Body of pancreas (tissue), 4 donors: ENCODE results near the gene NID2. TPM values are rescaled to one million over a fixed set of nuclear protein-coding genes. Genes with fewer than 3 reads are reported as not detected.

Source experiments
- ATAC-seq: fragments of 150-250 bp; one replicate; pipeline ENCODE4 v1.9.1; 2016
- DNase-seq, 4 donors: peaks; one replicate each; pipeline ENCODE4 v3.0.0-alpha.2; 2019
- H3K27ac ChIP-seq, 4 donors: fragments of 200-600 bp; sonication (generic); 1 replicate in 3 of 4; 2 replicates in 1 of 4; pipeline versions ENCODE4 v1.5.1 to v1.6.1; 2016 to 2019; ENCODE audit warnings: mild to moderate bottlenecking in 1 of 4, mixed read lengths in 1 of 4, moderate library complexity in 1 of 4
- H3K27me3 ChIP-seq, 2 donors: fragments of 200-600 bp; sonication (generic); one replicate each; pipeline ENCODE4 v1.6.0; 2016; ENCODE audit warnings: mild to moderate bottlenecking in 1 of 2
- H3K36me3 ChIP-seq, 2 donors: fragments of 200-600 bp; sonication (generic); replicated peaks in 1 of 2; 2 replicates each; pipeline ENCODE4 v1.5.1; 2016; ENCODE audit warnings: low read depth in 2 of 2; ENCODE audit not compliant: insufficient read depth in 1 of 2
- H3K4me1 ChIP-seq: fragments of 200-600 bp; sonication (generic); one replicate; pipeline ENCODE4 v1.6.0; 2016
- H3K4me3 ChIP-seq, 2 donors: fragments of 200-600 bp; sonication (generic); 1 replicate in 1 of 2; 2 replicates in 1 of 2; pipeline ENCODE4 v1.5.1; 2016 to 2019
- H3K9me3 ChIP-seq, 3 donors: fragments of 200-600 bp; sonication (generic); 1 replicate in 2 of 3; 2 replicates in 1 of 3; pipeline ENCODE4 v1.5.1; 2016
- CTCF ChIP-seq, 7 experiments: fragments of 450-650 bp in 4 of 7; fragments of 200-600 bp in 3 of 7; sonication (generic) in 3 of 7; IDR thresholded peaks; one replicate each; pipeline ENCODE4 v1.5.1; 2016 to 2019; ENCODE audit warnings: antibody characterized with exemption in 7 of 7
- POLR2A ChIP-seq, 3 donors: fragments of 450-650 bp; IDR thresholded peaks; one replicate each; pipeline ENCODE4 v1.6.1; 2016; ENCODE audit warnings: antibody characterized with exemption in 3 of 3, mild to moderate bottlenecking in 2 of 3
- WGBS, 2 donors: methylation state at CpG; one replicate each; pipeline ENCODE4 v1.1.5; 2017; 5-methylcytosine and 5-hydroxymethylcytosine counted together
- intact Hi-C: fragments of 100-400 bp; cut with DNase I; formaldehyde crosslinking; loops from one replicate; pipeline ENCODE4 v1.15.1; 2023
- total RNA-seq, 2 donors: library from RNA; depleted of rRNA; stranded (reverse); fragments of >200 nt; gene quantifications; one replicate each; pipeline ENCODE4 v1.1.0, GENCODE V29; 2016

NID2 gene
- total RNA-seq, 2 donors from 2014 or later = 34.6 to 37.6 TPM

GRCh38 chr14:52095794-52096193 is 26.9 kb upstream of the NID2 start:
- Histone ChIP-seq H3K27me3 (no peaks in the 10 kb centered on the region), H3K9me3 (no peaks in the 10 kb centered on the region), H3K36me3 (no peaks in the 10 kb centered on the region), H3K4me3 (no peak overlapping the region), H3K27ac (no peak overlapping the region), H3K4me1 (no peaks in the 10 kb centered on the region)
- ATAC-seq (no peak), DNase-seq (no peak)
- TF ChIP-seq CTCF (IDR thresholded peaks at IDR 0.05) = no peak
- intact Hi-C loops = loop anchor here (10.0 kb wide), 1 partner anchor 549 kb away; no protein-coding TSS in a partner anchor
- 73 to 87% methylated on average over 4 of the region's 4 CpGs for WGBS, 2 donors

DNA sequence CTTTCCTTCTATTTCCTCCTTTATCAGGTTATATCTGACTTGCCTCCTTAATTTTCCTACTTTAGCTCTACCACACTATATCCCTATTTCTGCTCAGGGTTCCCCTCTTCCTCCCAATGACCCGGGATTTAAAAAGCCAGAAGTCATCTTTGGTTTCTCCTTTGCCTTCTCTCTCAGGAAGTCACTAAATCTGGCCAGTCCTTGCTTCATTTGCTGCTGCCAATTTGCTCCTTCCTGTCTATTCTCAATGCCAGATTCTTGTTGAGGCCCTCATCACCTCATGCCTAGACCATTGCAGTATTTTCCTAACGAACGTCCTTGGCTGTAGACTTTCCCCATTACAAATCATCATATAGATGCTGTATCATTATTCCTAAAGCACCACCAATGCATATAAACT is 26.5 kb upstream of the NID2 start:
- Histone ChIP-seq H3K27ac (no peak overlapping the region), H3K4me1 (no peaks in the 10 kb centered on the region), H3K4me3 (no peak overlapping the region), H3K27me3 (no peaks in the 10 kb centered on the region), H3K36me3 (no peaks in the 10 kb centered on the region), H3K9me3 (no peaks in the 10 kb centered on the region)
- no peak for DNase-seq
- intact Hi-C loops = loop anchor here (10.0 kb wide), 1 partner anchor 549 kb away; no protein-coding TSS in a partner anchor
- no peak for ATAC-seq
- WGBS, 2 donors = 60 to 66% methylated on average over 3 of the region's 3 CpGs
- TF ChIP-seq POLR2A (IDR thresholded peaks at IDR 0.05) (no peak), CTCF (IDR thresholded peaks at IDR 0.05) (no peak)

GRCh38 chr14:52094546-52095271 is 25.9 kb upstream of the NID2 start:
- TF ChIP-seq POLR2A (IDR thresholded peaks at IDR 0.05) (no peak), CTCF (IDR thresholded peaks at IDR 0.05) (no peak)
- intact Hi-C loops = loop anchor here (10.0 kb wide), 1 partner anchor 550 kb away; no protein-coding TSS in a partner anchor
- Histone ChIP-seq H3K4me3 (no peak overlapping the region), H3K9me3 (no peaks in the 10 kb centered on the region), H3K27ac (no peak overlapping the region), H3K36me3 (no peaks in the 10 kb centered on the region), H3K4me1 (no peaks in the 10 kb centered on the region), H3K27me3 (no peaks in the 10 kb centered on the region)
- DNase-seq (no peak), ATAC-seq (no peak)
- 58 to 73% methylated on average over 4 of the region's 4 CpGs for WGBS, 2 donors

- no peaks in the 10 kb centered on the region for H3K36me3 ChIP-seq
- no peak for TF ChIP-seq CTCF (IDR thresholded peaks at IDR 0.05)
- no peak for TF ChIP-seq POLR2A (IDR thresholded peaks at IDR 0.05)
- no peak overlapping the region for H3K27ac ChIP-seq
- H3K27me3 ChIP-seq = no peaks in the 10 kb centered on the region
- ATAC-seq = no peak
- H3K4me3 ChIP-seq = no peak overlapping the region
- no peaks in the 10 kb centered on the region for H3K9me3 ChIP-seq
- no peaks in the 10 kb centered on the region for H3K4me1 ChIP-seq
- intact Hi-C loops = loop anchor here (10.0 kb wide), 1 partner anchor 553 kb away; no protein-coding TSS in a partner anchor
- DNase-seq = no peak
Observed at GRCh38 chr14:52091928-52092327, 23.1 kb upstream of the NID2 start.

DNA sequence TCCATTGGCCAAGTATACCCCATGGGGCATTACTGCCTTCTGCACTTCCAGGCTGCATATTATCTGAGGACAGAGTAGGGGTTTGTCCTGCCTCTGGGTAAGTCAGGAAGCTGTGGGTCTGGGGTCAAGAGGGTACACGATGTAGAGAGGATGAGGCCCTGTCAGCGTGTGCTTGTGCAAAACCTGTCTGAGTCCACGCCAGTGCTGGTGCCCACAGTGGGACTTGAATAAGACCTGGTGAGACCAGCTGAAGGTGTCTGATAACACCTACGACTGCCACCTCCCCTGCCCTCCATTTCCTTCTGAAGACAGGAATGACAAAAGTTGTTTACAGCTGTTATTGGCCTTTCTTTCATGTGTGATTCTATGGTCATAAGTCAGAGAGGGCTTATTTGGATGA is 22.1 kb upstream of the NID2 start:
- no peak for DNase-seq
- no peaks in the 10 kb centered on the region for H3K27me3 ChIP-seq
- TF ChIP-seq POLR2A (IDR thresholded peaks at IDR 0.05) (no peak), CTCF (IDR thresholded peaks at IDR 0.05) (no peak)
- no peak for ATAC-seq
- 61 to 69% methylated on average over 4 of the region's 4 CpGs for WGBS, 2 donors
- no peaks in the 10 kb centered on the region for H3K9me3 ChIP-seq
- no peaks in the 10 kb centered on the region for H3K4me1 ChIP-seq
- no peaks in the 10 kb centered on the region for H3K36me3 ChIP-seq
- intact Hi-C loops = loop anchor here (10.0 kb wide), 1 partner anchor 554 kb away; no protein-coding TSS in a partner anchor
- no peak overlapping the region for H3K4me3 ChIP-seq
- no peak overlapping the region for H3K27ac ChIP-seq
